SK-N-SH treated with all-trans-retinoic acid at 6 μM for 48 hours (cell line): ENCODE data around the gene PEX11G.

ENCODE experiments used
- TF ChIP-seq, protein P1 (sequence below): fragments of 250-450 bp; sonication (Bioruptor Pico); IDR thresholded peaks from 2 replicates; pipeline ENCODE4 v1.5.1; 2020; ENCODE audit warnings: low read depth, mild to moderate bottlenecking, moderate library complexity
- TF ChIP-seq, protein P2 (sequence below): fragments of 250-450 bp; sonication (Bioruptor Pico); IDR thresholded peaks from 2 replicates; pipeline ENCODE4 v1.8.0; 2020; ENCODE audit warnings: mild to moderate bottlenecking, moderate library complexity, borderline replicate concordance

DNA sequence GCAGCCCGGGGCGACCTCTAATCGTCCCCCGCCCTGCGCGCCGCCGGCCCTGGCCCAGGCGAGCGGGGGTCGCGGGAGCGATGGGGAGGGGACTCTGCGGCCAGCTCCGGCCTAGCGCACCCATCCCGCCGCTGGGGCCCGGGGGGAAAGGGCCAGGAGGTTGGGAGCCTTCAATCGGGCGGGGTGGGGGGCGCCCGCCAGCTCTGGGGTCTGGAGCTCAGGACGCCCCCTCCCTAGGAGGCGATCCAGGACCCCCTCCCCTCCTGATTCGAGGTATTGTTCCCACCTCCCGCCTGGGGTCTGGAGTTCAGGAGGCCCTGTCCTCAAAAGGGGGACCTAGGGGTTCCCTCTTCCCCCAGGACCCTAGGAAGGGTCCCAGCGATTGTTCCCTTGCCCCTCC lies 27.5 kb upstream of the PEX11G start:
- TF ChIP-seq, protein P1, sequence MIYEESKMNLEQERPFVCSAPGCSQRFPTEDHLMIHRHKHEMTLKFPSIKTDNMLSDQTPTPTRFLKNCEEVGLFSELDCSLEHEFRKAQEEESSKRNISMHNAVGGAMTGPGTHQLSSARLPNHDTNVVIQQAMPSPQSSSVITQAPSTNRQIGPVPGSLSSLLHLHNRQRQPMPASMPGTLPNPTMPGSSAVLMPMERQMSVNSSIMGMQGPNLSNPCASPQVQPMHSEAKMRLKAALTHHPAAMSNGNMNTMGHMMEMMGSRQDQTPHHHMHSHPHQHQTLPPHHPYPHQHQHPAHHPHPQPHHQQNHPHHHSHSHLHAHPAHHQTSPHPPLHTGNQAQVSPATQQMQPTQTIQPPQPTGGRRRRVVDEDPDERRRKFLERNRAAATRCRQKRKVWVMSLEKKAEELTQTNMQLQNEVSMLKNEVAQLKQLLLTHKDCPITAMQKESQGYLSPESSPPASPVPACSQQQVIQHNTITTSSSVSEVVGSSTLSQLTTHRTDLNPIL (CRISPR knock-in tag): no peak
- TF ChIP-seq, protein P2, sequence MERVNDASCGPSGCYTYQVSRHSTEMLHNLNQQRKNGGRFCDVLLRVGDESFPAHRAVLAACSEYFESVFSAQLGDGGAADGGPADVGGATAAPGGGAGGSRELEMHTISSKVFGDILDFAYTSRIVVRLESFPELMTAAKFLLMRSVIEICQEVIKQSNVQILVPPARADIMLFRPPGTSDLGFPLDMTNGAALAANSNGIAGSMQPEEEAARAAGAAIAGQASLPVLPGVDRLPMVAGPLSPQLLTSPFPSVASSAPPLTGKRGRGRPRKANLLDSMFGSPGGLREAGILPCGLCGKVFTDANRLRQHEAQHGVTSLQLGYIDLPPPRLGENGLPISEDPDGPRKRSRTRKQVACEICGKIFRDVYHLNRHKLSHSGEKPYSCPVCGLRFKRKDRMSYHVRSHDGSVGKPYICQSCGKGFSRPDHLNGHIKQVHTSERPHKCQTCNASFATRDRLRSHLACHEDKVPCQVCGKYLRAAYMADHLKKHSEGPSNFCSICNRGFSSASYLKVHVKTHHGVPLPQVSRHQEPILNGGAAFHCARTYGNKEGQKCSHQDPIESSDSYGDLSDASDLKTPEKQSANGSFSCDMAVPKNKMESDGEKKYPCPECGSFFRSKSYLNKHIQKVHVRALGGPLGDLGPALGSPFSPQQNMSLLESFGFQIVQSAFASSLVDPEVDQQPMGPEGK (CRISPR knock-in tag): no peak
